ENCODE results near the gene HNRNPA3.

Gene HNRNPA3

GRCh38 chr2:177187631-177188312 lies 24.8 kb upstream of the HNRNPA3 start:
- TF ChIP-seq EZH2 (IDR thresholded peaks at IDR 0.05; ENCODE audit: borderline replicate concordance, low read depth, low read length, severe bottlenecking): no peak
- TF ChIP-seq CTCF (IDR thresholded peaks at IDR 0.05; ENCODE audit: borderline replicate concordance, extremely low read depth, low read length, poor library complexity, severe bottlenecking): no peak
- H3K79me2 ChIP-seq (ENCODE audit: insufficient read depth, low read length): no peaks in the 10 kb centered on the region
- no peak overlapping the region for H3K4me2 ChIP-seq (ENCODE audit: insufficient read depth, low read length)
- H3K36me3 ChIP-seq (ENCODE audit: insufficient read depth, low read length): no peaks in the 10 kb centered on the region
- H3K4me3 ChIP-seq (ENCODE audit: low read depth in 1 of 2, low read length in 2 of 2): no peak overlapping the region
- DNase-seq (no peak), ATAC-seq (ENCODE audit: insufficient read depth, low read depth) (no peak)
- no peaks in the 10 kb centered on the region for H4K20me1 ChIP-seq (ENCODE audit: insufficient read depth, low read length)
- no peaks in the 10 kb centered on the region for H3K4me1 ChIP-seq (ENCODE audit: insufficient read depth, low read length)
- H2AFZ ChIP-seq (ENCODE audit: low read depth, low read length): no peak overlapping the region
- no peak overlapping the region for H3K9ac ChIP-seq (ENCODE audit: low read depth, low read length)
- no peaks in the 10 kb centered on the region for H3K27me3 ChIP-seq (ENCODE audit: insufficient read depth, low read length, poor library complexity)
- H3K27ac ChIP-seq (ENCODE audit: low read length): no peak overlapping the region
- no peaks in the 10 kb centered on the region for H3K9me3 ChIP-seq (ENCODE audit: insufficient read depth, low read length, severe bottlenecking)

GRCh38 chr2:177188482-177189469 lies 23.8 kb upstream of the HNRNPA3 start:
- H2AFZ ChIP-seq (ENCODE audit: low read depth, low read length): no peak overlapping the region
- H3K27ac ChIP-seq (ENCODE audit: low read length): no peak overlapping the region
- no peak overlapping the region for H3K4me2 ChIP-seq (ENCODE audit: insufficient read depth, low read length)
- ATAC-seq (ENCODE audit: insufficient read depth, low read depth) (no peak), DNase-seq (no peak)
- TF ChIP-seq CTCF (IDR thresholded peaks at IDR 0.05; ENCODE audit: borderline replicate concordance, extremely low read depth, low read length, poor library complexity, severe bottlenecking): no peak
- no peak for TF ChIP-seq EZH2 (IDR thresholded peaks at IDR 0.05; ENCODE audit: borderline replicate concordance, low read depth, low read length, severe bottlenecking)
- H3K9ac ChIP-seq (ENCODE audit: low read depth, low read length): no peak overlapping the region
- no peaks in the 10 kb centered on the region for H4K20me1 ChIP-seq (ENCODE audit: insufficient read depth, low read length)
- H3K4me3 ChIP-seq (ENCODE audit: low read depth in 1 of 2, low read length in 2 of 2): no peak overlapping the region
- no peaks in the 10 kb centered on the region for H3K4me1 ChIP-seq (ENCODE audit: insufficient read depth, low read length)
- H3K27me3 ChIP-seq (ENCODE audit: insufficient read depth, low read length, poor library complexity): no peaks in the 10 kb centered on the region
- no peaks in the 10 kb centered on the region for H3K36me3 ChIP-seq (ENCODE audit: insufficient read depth, low read length)
- no peaks in the 10 kb centered on the region for H3K79me2 ChIP-seq (ENCODE audit: insufficient read depth, low read length)
- H3K9me3 ChIP-seq (ENCODE audit: insufficient read depth, low read length, severe bottlenecking): no peaks in the 10 kb centered on the region

- Histone ChIP-seq H3K27me3 (ENCODE audit: insufficient read depth, low read length, poor library complexity) (no peaks in the 10 kb centered on the region), H3K79me2 (ENCODE audit: insufficient read depth, low read length) (no peaks in the 10 kb centered on the region), H3K36me3 (ENCODE audit: insufficient read depth, low read length) (no peaks in the 10 kb centered on the region), H3K27ac (ENCODE audit: low read length) (no peak overlapping the region), H3K4me3 (ENCODE audit: low read depth in 1 of 2, low read length in 2 of 2) (no peak overlapping the region), H3K4me1 (ENCODE audit: insufficient read depth, low read length) (no peaks in the 10 kb centered on the region), H3K4me2 (ENCODE audit: insufficient read depth, low read length) (no peak overlapping the region), H3K9me3 (ENCODE audit: insufficient read depth, low read length, severe bottlenecking) (no peaks in the 10 kb centered on the region), H2AFZ (ENCODE audit: low read depth, low read length) (no peak overlapping the region), H4K20me1 (ENCODE audit: insufficient read depth, low read length) (no peaks in the 10 kb centered on the region), H3K9ac (ENCODE audit: low read depth, low read length) (no peak overlapping the region)
- no peak for ATAC-seq (ENCODE audit: insufficient read depth, low read depth)
- TF ChIP-seq CTCF (IDR thresholded peaks at IDR 0.05; ENCODE audit: borderline replicate concordance, extremely low read depth, low read length, poor library complexity, severe bottlenecking) (no peak), EZH2 (IDR thresholded peaks at IDR 0.05; ENCODE audit: borderline replicate concordance, low read depth, low read length, severe bottlenecking) (no peak)
- DNase-seq: no peak
Measured at GRCh38 chr2:177190941-177191340, 21.7 kb upstream of the HNRNPA3 start.

Data from DND-41 (cell line).